Ureter (tissue), 1 donor: Measurements from ENCODE around the gene COX6B2. TPM values are rescaled to one million over a fixed set of nuclear protein-coding genes. Genes with fewer than 3 reads are reported as not detected.
"Not testable (repeated sequence)": the region's sequence is repeated elsewhere in the genome, so short reads cannot be mapped to it uniquely, and the experiment has no call there.

Experiments used
- DNase-seq: peaks from one replicate; pipeline ENCODE4 v3.0.0-alpha.2; 2020; ENCODE audit warnings: low spot score
- total RNA-seq: library from RNA; stranded (reverse); gene quantifications from one replicate; pipeline ENCODE4 v1.2.4, GENCODE V29; 2023
- donor health status: DM: yes; HTN: yes; CAD: no.

Gene COX6B2, protein sequence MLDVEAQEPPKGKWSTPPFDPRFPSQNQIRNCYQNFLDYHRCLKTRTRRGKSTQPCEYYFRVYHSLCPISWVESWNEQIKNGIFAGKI
- 3.7 TPM for total RNA-seq

DNA sequence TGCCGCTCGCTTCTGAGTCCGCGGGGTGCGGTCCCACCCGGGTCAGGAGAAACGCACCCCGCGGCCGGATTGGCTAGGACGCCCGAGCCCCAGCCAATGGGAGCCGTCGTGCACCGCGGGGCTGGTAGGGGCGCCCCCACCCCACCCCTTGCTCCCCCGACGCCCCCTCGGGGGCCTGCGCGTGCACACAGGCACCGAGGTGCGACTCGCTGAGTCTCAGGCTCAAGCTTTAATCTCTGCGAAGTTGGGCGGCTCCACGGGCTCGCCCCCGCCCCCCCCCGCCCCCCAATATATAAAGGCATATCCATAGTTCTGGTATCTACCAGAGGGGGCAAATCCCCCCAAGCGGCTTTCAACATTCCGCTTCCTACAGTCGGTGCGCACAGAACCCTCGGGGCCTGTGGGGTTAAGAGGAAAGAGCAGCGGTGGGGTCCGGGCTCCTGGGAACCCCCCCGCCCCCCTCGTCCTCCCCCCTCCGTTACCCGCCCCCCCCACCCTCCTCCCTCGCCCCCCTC, at the start of gene COX6B2:
Gene COX6B2 (minus strand): TSS at position 22 of the 515 bp plus-strand sequence. CDS start 198 bp downstream, outside the sequence.
- DNase-seq = no peak

DNA sequence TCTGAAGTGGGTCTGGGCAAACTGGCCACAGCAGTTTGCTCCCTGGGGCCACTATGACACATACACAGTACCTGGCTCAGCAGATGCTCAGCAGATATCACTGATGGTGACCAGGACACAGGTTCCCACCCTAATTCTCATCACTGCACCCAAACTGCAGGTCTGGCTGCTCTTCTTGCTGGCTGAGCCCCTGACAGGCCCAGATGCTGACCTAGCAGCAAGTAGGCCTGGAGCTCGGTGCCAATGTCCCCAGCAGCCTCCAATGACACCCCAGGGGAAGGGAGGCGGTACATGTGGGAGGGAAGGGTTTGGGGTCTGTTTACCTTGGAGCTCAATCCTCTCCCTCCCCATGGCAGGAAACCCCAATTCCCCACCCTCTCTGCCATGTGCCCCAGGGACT, 48.0 kb upstream of the COX6B2 start:
- no peak for DNase-seq

DNA sequence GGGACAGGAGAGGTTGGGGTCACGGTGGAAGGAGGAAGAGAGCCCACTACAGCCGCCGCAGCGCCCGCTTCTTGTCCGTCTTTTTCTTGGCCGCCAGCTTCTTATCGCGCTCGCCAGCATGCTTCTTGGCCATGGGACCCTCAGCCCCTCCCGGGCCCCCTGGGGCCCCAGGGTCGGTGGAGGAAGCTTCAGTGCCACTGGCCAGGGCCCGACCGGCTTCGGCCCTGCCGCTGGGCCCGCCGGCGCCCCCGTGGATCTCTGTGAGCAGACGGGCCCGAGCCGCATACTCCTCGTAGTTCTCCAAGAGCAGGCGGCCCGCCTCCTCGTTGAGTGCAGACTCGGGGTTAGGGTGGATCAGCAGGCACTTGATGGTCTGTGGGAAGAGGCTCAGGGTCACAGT, 46.9 kb upstream of the COX6B2 start:
- DNase-seq = not testable (repeated sequence)

DNA sequence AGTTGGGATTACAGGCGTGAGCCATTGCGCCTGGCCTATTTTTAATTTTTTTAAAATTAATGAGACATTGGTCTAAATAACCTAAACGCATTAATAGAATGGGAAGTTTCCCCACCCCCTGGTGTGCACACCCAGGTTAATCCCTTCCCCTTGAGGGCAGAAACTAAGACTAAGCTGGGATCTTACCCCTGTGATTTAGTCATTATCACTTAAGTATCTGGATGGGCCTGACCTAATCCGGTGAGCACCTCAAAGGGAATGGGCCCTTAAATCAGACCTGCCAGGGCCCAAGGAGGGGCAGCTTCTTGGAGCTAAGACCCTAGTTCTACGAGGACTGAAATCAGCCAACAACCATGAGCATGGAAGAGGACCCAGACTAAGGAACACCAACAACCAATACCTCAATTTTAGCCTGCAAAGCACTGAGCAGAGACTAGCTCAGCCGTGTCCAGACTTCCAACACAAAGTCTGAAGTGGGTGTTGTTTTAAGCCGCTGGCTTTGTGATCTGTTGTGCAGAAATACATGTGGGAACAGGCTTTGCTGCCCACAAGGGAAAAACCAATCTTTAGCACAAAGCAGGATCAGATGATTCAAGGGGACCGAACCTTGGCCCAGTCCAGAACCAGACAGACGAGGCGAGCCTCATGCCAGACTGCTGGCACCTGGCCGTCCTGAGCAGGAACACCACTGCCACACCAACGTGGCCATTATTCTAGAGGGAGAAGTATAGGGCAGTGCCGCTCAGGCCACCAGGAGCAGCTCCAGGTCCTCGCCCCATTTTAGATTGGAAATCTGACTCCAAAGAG, 46.0 kb upstream of the COX6B2 start:
- DNase-seq = peak; percentile 81

DNA sequence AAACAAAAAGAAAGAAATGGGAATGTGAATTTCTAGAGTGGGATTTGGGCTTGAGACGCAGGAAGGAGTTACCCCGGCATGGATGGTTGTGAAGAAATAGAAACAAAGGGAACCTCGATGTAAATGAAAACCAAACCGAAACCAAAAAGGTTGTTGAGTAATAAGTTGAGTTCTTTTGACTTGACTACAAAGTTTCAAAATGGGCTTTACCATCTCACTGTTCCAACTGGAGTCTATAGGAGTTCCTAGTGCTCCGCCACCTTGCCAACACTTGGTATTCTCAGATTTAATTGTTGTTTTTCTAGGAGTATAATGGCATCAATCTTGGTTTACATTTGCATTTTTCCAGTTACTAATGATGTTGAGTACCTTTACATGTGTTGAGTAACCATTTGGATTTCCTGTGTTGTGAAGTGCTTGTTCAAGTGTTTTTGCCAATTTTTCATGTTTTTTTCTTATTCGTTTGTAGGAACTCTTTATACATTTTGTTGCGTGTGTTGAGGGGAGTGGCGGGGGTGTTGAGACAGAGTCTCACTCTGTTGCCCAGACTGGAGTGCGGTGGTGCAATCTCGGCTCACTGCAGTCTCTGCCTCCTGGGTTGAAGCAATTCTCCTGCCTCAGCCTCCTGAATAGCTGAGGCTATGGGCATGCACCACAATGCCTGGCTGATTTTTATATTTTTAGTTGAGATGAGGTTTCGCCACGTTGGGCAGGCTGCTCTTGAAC, 43.8 kb upstream of the COX6B2 start:
- DNase-seq = no peak

DNA sequence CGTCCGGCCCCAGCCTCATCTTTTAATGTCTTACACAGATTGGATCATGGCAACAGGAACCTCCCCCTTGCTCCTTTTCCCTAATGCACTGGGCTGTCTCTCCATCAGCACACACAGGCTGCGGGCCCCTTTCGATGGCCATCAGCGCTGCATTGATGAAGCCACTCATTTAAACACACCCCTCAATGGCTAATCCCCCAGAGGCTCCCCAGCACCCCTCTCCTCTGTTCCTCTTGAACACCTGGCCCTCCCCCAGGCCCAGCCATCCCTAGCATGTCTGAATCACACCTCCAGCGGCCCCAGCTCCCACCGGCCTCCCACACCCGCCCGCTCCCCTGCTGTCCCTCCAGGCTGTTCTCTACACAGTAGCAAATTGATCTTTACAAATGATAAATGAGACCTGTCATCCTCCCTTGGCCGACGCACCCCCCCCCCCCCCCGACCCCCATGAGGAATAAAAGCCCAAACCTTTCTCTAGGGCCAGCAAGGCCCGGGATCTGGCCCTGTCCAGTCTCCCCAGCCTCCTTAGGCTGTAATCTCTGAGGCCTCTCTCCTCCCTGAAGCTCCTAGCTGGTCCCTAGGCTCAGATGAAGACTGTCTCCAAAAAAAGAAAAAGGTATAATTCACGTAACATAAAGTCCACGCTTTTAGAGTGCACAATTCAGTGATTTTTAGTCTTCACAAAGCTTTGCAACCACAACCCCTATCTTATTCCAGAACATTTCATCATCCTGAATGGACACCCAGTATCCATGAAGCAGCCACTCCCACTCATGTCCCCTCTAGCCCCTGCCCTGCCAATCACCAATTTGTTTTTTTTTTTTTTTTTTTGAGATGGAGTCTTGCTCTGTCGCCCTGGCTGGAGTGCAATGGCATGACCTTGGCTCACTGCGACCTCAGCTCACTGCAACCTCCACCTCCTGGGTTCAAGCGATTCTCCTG, 38.6 kb upstream of the COX6B2 start:
- DNase-seq = no peak

DNA sequence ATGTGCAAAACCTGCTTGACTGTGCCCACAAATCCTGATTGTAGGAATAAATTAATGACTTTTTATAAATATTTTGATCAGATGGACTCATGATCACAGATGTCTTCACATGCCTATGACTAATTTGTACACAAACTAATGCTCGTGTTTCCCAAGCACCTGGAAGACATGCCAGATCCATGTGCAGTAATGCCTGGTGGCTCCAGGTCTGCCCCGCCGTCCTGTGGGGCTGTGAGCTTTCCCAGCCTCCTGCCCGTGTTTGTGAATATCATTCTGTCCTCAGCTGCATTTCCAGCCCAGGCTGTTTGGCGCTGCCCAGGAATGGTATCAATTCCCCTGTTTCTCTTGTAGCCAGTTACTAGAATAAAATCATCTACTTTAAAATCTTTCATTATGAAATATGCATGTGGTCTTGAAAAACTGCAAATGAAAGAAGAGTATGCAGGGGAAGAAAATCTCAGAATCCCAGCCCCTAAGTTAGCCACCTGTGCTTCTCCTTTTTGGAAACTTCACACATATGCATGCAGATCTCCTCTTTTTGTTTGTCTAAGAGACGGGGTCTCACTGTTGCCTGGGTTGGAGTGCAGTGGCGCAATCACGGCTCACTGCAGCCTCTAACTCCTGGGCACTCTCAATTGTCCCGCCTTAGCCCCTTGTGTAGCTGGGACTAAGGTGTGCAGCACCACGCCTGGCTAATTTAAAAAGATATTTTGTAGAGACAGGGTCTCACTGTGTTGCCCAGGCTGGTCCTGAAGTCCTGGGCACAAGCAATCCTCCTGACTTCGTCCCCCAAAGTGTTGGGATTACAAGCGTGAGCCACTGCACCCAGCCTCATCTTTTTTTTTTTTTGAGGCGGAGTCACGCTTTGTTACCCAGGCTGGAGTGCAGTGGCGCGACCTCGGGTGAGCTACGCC, 37.4 kb upstream of the COX6B2 start:
- DNase-seq = no peak

DNA sequence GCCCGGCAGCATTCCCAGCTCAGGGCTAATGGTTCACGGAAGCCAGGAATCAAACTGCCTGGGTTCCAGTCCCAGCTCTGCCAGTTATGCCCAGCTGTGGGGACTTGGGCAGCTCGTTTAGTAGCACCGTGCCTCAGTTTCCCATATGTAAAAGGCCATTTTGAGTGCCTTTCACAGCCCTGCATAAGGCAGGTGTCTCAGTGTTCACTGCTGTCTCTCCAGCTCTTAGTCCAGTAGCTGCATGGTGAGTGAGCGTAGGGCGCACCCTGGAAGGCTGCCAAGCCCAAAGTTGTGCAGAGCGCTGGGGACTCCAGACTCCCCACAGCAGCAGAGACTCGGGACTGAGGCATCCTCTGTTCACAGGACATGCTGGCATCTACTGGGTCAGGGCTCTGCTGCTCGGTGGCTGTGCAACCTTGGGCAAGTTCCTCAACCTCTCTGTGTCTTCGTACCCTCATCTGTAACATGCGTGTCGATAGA, 36.7 kb upstream of the COX6B2 start:
- no peak for DNase-seq

DNA sequence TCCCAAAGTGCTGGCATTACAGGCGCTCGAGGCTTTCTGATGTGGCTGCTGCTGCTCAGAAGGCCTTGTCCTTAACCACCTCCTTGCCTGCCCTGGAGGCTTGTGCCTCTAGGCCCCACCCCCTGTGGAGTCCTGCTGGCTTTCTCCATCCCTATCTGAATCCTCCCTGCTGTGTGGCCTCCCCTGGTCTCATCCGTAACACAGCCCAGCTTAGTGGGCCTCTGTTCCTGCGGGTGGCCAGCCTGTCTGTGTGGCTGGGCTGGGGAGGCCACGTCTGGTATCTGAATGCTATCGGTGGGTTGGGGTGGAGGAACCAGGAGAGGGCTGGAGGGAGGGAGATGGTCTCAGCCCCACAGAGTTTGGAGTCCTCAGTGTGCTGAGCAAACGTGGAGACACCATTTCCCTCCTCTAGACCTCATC, 36.0 kb upstream of the COX6B2 start:
- no peak for DNase-seq

DNA sequence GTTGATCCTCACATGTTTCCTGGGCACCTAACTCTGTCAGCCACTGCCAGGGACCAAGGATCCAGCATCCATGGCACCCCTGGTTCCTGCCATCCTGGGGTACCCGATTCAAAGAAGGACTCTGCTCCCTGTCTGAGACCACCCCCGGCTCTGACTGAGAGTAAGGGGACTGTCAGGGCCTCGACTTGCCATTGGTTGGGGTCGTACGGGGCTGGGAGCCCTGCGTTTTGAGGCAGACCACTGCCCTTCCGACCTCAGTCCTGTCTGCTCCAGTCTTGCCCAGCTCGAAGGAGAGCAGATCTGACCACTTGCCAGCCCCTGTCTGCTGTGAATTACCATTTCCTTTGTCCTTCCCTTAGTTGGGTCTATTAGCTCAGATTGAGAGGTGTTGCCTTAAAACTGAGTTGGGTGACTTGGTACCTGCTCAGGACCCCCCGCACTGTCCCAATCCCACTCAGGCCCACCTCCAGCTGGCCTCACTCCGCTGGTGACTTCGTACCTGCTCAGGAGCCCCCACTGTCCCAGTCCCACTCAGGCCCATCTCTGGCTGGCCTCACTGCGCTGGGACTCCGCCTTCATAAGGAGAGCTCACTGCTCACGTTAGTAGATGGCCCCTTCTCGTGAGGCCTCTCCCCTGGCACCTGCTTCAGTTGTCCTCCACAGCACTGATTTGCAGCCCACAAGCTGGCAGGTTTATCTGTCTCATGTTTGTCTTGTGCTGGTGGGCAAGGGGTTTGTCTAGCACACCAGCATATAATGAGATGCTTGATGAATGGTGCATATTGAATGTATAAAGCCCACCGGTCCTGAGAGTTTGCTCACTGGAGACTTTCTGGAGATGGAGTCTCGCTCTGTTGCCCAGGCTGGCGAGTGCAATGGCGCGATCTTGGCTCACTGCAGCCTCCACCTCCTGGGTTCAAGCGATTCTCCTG, 35.1 kb upstream of the COX6B2 start:
- DNase-seq = no peak

DNA sequence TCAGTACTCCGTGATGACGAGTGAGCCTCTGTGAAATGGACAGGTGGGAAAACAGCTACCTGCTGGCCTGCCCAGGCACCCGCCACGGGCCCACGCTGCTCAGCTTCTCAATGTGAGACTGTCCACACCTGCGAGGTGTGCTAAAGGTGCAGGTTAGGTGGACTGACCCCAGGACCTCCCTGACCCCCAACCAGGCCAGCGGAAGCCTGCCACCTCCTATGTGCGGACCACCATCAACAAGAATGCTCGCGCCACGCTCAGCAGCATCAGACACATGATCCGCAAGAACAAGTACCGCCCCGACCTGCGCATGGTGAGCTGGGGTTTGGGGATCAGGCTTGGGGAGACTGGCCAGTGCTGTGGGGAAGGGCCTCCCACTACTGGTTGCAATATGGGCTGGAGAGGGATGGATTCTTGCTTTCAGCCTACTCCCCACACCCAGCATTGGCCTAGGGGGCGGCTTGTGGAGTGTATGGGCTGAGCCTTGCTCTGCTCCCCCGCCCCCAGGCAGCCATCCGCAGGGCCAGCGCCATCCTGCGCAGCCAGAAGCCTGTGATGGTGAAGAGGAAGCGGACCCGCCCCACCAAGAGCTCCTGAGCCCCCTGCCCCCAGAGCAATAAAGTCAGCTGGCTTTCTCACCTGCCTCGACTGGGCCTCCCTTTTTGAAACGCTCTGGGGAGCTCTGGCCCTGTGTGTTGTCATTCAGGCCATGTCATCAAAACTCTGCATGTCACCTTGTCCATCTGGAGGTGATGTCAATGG, 33.4 kb upstream of the COX6B2 start:
- DNase-seq = no peak

DNA sequence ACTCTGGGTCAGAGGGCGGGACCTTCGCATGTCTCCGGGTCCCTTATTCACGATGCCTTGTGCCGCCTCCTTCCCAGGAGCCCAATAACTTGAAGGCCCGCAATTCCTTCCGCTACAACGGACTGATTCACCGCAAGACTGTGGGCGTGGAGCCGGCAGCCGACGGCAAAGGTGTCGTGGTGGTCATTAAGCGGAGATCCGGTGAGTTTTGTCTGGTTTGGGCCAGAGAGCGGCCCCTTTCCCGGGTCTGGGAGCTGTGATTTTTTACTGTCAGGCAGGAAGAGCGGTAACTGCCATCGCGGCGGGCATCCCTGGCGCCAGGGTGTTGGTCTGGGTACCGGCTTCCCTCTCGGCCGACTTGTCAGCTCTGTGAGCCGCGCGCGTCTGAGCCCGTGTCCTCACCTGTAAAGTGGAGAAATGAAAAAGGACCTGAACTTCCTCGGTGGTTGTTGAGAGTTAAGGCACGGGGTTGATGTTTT, 32.0 kb upstream of the COX6B2 start:
- no peak for DNase-seq

DNA sequence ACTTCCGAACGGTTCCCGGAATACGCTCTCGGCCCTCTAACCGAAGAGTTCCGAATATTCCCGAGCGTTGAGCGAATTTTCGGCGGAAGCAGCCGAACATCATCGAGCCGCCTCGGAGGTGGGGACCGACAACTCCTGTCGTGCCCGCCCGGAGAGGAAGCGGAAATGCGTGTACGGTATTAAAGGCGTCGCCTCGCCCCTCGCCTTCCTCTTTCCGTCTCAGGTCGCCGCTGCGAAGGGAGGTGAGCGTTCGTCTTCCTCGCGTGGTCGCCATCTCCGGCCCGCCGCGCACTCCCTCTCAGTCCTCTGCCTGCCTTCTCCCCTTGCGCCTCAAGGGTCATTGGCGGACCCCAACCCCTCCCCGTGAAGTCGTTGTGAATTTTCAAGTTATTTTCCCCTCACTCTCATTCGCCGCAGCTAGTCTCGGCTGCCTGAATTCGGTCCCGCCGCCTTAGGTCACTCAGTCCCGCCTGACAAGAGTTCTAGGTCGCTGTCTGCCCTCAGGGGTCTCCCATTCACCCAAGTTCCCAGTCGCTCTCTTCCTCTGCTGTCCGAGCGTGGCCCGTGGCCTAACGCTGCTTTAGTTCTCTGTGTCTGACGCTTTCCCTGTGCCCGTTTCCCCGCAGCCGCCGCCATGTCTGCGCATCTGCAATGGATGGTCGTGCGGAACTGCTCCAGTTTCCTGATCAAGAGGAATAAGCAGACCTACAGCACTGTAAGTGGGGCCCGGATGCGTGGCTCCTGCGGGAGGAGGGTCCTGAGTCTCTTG, 31.4 kb upstream of the COX6B2 start, which contains the start of gene RPL28:
Gene RPL28 (plus strand): TSS at position 209 of the 769 bp plus-strand sequence. CDS start 426 bp downstream, at position 635.
- DNase-seq = peak; percentile 99

DNA sequence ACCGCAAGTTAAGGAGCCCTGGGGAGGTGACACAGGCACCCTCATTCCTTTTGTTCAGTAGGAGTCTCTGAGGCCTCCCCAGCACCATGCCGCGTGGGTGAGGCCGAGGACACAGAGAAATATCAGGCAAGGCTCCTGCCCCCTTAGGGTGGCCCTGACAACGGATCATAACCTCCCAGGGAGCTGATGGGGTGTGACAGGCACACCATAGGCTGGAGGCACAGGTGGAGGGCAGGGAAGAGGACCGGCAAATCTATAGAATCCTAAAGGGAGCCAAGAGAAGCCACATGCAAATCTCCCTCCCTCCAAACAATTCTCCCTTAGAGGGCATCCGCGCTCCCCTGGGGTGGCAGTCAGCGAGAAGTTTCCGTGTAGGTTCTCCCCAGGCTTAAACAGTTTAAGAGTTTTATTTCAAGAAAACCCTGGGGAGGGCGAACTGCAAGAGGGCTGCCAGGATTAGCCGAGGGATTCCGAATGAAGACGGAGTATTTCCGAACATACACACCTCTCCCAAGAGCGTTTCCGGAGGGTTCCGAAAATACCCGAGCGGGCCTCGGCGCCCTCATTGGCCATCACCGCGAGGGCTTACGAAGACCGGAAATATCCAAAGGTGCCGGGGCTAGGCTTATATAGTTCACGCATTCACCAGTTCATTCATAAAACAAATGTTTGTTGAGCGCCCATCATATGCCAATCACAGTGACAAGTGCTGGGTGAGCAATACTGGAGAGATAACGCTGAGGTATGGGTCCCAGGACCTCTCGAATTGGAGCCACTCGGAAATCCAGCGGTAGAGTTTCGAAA, 30.6 kb upstream of the COX6B2 start:
- peak; percentile 98 for DNase-seq

DNA sequence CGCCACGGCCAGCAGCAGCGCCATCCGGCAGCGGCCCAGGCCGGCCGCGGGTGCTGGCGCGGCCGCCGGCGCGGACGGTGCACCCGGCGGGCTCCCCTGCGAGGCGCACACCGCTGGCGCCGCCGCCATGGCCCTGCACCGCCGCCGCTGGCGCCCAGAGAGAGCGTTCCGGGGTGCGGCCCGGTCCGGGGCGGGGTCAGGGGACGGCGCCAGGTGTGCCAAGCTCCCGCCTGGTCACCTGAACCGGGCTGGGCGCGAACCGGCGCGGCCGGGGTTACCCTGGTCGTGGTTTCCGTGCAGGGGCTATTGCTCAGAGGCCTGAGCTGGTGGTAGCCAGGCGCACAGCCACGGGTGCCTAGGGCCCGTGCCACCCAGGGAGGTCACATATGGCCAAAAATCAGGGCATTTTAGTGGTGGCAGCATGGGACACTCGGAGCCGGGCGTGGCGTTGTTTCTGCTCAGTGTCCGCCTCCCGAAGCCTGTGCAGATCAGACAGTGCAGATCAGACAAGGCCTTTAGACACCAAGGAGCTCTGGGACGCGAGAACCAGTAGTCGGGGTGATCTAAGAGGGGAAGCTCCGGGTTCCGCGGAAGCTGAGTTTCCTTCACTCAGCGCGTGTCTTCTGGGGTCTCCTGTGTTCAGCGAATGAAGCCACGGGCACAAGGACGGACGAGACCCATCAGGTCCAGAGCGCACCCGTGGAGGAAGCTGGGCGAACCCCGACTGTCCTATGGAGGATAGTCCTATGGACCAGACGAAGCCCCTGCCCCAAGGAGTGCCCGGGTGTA, 29.8 kb upstream of the COX6B2 start, which contains the start of gene TMEM238:
Gene TMEM238 (minus strand): TSS at position 162 of the 789 bp plus-strand sequence. CDS start 33 bp downstream, at position 129.
- peak; percentile 70 for DNase-seq
